Activated CD8-positive, alpha-beta memory T cell treated with anti-CD3 and anti-CD28 coated beads, Interleukin-2, amount 50 U/mL, for 24 hours (primary cell): ENCODE measurements around the gene USP48.

Experiments
- DNase-seq: peaks from one replicate; pipeline ENCODE4 v3.0.0-alpha.2; 2020; ENCODE audit errors: extremely low read depth

Gene USP48

DNA sequence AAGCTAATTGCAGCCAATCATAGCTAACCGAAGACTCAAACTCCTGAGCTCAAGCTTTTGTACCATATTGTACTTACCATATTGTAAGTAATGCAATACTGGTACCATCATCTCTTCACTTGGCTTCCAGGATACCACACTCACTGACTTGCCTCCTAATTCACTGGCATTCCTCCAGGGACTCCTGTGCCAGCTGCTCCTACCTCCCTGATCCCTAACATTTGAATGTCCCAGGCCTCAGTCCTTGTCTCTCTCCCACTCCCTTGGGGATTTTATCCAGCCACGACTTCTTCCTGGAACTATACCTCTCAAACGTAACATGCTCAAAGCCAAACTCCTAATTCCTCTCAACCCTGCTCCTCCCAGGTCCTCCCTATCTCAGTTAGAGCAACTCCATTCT lies 33.8 kb downstream of the USP48 start:
- DNase-seq: no peak

DNA sequence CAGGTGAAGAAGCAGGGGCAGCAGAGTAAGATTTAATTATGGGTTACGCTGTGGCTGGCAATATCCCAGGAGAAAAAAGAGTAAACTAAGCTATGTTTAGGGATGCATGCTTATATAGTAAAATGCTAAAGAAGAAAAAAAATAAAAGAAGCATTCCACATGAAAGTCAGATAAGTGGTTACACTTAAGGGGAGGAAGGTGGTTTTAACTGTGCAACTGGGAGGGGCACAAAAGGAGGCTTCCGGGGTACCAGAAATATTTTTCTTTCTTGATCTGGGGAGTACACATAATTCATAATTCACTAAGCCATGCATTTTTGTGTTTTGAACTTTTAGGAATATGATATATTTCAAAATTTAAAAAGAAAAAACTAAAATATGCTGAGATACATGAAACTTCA lies 39.5 kb downstream of the USP48 start:
- no peak for DNase-seq

DNA sequence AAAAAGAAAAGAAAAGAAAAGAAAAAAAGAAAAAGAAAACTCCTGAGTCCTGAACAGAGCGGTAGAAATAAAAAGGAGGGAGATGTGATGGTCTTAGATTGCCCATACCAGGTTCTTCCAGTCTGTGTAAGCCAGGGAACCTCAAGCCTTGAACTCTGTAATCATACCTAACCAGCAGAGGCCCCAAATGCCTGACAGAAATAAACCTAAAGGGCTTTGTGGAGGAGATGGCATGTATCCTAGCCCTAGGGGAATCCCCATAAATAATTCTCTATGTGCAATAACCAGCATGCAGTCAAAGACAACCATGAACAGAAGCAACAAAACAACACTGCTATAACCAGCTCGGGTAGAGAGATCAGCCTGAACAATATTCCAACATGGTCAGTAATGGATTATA lies 40.4 kb downstream of the USP48 start:
- DNase-seq: no peak

DNA sequence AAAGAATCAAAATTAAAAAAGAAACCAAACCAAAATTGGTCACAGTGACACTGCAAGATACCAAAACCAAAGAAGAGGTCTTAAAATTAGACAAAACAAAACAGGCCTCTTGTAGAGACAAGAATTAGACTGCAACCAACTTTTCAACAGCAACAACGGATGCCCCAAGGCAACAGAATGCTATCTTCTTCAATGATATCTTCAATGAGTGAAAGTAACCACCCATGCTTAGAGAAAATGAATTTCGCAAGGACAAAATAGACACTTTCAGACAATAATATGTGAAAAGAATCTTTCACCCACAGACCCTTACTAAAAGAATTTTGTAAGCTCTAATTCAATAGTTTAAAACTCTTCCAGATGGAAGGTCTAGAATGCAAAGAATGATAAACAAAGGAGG lies 41.7 kb downstream of the USP48 start:
- no peak for DNase-seq

DNA sequence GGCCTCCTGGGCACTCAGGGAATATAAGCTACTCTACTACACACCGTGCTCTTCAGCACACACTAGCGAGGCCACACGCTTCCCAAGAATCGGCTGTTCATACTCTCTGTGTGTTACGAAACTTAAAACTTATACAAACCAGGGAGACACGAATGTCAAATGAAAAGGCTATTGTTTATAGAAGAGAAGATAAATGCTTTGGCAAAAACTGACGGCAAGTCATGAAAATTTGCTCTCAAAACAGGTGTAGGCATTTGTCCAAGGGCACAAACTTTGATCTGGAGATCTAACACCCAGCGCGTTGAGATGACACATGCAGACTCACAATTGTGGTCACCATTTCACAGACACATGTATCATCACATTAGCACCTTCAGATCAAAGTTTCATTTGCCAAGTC lies 46.1 kb downstream of the USP48 start:
- DNase-seq: no peak

DNA sequence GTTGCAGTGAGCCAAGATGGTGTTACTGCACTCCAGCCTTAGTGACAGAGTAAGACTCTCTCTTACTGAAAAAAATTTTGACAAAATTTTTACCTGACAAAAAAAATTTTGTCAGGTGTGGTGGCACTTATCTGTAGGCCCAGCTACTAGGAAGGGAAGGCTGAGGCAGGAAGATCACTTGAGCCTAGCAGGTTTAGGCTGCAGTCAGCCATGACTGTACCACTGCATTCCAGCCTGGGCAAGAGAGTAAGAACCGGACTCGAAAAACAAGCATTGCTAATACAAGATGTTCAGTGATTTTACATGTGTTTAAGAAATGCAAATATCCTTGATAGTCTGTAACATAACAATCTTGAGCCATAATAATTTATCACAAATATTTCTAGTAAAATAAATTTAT lies 46.9 kb downstream of the USP48 start:
- DNase-seq: no peak

DNA sequence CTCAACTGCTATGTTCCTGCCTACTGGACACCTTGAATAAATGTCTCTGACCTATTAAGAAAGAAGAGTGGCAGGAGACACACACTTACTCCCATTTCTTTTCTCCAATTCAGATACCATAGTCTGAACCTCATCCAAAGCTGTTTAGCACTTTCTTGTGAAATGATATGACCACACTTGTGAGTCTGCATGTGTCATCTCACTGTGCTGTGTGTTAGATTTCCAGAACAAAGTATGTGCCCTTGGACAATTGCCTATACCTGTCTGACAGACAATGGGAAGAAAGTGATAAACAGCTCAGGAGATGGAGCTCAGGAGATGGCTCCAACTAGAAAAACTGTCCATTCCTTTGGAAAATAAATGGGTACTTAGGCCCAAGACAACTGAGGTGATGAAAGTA lies 48.4 kb downstream of the USP48 start:
- DNase-seq: no peak

DNA sequence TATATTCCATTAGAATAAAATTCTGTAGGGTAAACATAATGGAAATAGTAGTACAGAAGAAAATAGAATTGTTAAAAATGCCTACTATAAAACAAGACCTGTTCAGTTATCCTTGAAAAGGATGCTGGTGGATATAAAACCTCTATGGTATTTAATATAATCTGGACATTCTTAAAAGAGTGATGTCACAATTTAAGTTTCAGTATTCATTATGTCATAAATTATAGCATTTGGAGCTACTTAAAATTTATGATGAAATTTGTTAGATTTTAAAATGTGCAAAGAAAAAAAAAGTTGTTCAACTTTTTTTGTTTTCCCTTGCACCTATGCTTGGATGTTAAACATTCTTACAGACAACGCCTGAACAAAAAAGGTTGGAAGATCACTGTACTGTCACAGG lies 50.3 kb downstream of the USP48 start:
- DNase-seq: no peak

DNA sequence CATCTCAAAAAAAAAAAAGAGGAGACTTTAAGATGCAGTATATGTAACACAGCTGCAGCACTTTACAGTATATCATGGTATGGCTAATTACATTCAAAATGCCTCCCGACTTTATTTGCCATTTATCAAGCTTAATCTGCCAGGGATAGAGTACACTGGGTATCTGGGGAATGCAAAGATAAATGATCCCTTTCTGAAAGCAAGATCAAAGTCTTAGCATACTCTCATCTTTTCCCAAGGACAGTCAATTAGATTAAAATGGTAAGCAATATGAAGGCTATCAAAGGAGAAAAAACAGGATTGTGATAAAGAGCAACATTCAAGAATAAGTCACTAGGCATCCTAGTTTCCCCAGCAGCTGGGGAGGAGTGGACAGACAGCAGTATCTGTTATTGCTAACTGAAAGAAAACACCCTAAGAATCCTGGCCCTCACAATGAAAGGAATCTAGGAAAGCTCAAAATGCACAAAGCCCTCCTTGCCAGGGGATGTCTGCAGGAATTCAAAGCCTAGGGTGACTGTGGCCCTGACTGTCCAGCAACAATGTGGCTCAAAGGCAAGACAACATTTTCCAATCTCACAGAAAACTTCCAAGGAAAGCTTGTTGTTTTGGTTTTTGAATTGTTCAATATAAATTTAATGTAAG lies 57.1 kb downstream of the USP48 start:
- no peak for DNase-seq

DNA sequence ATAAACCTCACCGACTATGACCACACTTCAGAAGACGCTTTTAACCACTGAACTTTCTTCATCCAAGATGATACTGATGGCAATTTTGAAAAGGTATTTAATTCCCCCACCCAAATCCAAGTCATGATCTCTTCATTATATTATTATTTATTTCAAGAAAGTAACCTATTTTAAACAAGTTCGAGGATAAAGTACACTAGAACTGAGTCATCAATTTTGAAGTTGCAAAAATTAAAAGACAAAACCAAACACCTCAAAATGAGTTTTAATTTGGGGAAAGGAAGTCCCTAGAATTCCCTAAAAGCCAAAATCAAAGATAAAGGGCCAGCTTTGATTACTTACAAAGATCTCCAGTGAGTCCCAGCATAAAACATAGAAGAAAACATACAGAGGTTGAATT lies 58.4 kb downstream of the USP48 start:
- DNase-seq: no peak

DNA sequence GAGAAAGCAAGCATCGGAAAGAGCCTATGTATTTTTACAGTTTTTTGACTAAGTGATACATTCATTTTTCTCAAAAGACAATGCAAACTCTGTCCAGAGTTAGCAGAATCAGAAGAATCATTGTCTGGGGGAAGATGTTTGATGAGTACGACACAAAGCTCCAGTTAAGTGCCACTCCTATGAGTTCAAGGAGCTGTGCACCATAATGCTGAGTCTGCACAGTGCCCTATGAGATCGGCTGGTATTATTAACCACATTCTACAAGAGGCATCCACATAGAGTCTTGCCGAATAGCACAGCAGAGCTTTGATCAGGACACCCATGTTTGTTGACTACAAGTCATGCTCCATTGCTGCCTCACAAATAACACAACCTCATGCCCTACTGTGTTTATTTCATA lies 58.9 kb downstream of the USP48 start:
- no peak for DNase-seq

DNA sequence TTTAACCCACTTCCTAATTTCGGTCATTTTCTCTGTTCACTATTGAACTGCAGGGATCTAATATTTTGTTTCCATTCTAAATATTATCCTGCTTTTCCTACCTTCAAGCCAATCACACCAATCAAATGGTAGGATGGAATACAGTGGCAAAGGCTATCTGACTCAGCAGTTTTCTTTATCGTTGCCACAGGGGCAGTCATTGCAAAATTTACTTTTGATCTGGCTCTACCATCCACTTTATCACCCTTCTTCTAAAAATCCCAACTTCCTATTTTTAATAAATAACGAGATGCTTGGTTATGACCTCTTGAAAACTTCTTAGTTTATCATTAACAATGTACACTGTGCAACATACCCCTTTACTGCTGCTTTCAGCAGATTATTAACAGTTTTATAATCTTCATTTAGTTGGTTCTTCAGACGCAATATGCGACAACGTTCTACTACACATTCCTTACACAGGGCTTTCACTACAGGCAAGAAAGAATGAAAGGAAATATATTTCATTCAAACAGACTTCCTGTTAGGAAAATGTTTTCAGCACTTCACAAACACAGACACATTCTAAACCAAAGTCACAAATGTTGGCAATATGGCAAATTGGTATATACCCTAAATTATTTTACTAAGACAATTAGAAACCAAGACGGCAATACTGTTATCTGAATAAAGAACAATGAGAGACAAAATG lies 61.5 kb downstream of the USP48 start:
- DNase-seq: no peak

DNA sequence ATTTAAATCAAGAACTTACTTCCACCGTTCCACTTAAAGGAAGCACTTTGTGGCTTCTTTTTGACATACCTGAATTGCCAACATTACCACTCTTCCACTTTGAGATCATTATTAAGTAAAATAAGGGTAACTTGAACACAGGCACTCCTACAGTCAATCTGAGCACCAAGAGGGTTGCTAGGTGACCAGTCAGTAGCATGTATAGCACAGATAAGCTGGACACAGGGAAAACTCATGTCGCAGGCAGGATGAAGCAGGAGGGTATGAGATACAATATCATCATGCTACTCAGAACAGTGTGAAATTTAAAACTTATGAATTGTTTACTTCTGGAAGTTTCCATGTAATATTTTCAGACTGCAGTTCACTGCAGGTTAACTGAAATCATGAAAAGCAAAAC lies 66.8 kb downstream of the USP48 start:
- no peak for DNase-seq

DNA sequence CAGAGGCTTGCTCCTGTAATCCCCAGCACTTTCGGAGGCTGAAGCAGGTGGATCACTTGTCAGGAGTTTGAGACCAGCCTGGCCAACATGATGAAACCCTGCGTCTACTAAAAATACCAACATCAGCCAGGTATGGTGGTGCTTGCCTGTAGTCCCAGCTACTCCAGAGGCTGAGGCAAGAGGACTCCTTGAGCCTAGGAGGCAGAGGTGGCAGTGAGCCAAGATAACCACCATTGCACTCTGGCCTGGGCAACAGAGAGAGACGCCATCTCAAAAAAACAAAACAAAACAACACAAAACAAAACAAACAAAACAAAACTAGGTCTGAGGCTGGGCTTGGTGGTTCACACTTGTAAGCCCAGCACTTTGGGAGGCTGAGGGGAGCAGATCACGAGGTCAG lies 75.1 kb downstream of the USP48 start:
- no peak for DNase-seq

DNA sequence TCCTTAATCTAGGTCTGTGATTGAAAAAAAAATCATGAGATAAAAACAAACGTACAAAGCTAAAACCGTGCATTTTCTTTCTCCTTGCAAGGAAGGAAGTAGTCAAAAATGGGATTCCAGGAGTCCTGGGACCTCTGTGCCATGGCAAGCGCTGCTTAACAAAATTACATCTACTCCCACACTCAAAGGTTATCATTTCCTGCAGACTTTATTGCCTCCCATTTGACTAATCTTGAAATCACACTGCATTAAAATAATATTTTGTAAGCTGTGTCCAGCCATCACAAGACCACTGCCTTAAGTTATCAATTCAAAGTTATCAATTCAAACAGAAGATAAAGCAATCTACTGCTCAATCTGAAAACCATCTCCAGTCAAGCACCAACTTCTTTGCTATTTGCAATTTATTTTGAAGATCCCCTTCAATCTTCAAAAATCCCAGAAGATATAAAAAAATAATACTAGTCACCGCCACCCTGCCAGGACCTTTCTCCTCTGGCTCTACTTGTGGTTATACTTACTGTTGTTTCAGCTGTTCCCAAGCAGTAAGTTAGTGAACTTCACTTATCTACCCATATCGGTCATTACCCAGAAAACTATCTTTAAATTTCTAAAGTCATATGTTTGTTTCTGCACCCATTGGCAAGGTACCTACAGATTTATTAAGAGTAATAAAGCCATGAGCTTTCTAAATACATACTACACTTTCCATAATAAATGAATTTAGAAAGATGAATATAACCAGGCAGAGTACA lies 75.7 kb downstream of the USP48 start:
- no peak for DNase-seq

DNA sequence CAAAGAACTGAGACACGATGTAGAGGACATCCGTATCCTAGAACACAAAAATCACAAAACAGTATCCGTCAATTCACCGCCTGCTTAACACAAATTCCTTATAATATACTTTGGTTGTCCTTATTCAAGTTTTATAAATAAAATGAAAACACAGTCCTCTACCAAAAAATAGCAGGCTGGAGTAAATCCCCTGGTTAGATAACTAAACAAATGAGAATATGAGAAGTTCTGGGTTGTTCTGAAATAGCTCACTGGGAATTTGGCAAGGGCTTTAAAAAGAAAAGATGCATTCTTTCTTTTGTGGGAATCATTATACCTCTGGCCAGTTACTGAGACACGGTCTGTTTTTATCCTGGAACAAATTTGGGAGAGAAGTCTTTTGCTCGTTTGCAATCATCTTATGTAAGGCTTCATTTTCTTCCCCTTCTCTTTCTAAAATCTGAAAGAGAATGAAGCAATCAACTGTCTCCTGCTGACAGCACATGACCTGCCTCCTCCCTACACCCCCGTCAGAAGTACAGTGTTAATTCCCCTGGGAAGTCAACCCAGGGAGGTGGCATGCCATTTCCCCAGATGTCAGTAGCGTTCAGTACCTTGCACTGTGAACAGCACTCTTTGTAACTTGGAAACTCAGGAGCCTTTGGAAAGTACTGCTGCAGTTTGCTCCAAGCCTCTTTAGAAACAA lies 76.7 kb downstream of the USP48 start:
- no peak for DNase-seq

DNA sequence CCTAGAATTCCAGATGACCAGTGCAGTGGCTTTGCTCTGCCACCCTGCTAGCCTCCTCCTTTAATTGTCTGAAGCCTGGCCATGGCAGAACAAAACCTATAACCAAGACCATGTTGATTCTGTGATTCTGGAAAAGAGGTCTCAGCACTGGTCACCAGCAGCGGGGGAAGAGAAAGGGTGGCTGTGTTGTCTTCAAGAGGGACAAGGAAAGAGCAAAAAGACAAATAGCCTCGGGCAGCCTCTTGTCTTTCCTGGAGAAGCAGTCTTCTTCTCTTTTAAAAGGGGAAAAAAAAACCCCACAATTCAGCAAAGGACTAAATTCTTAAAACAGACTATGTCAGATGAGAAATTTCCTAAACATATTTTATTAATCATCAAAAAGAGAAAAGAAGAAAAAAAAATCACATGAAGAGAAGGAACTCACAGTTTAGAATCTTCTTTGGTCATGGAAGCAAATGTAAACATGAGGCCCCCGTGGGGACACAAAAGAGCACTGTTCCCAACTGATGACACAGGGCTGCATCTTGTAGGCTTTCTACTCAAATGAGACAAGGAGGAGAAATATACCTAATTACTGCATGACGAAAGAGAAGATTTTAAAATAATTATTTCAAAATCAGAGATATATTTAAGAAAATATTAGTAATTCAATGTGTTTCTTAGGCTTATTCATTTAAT lies 77.5 kb downstream of the USP48 start:
- DNase-seq: no peak

DNA sequence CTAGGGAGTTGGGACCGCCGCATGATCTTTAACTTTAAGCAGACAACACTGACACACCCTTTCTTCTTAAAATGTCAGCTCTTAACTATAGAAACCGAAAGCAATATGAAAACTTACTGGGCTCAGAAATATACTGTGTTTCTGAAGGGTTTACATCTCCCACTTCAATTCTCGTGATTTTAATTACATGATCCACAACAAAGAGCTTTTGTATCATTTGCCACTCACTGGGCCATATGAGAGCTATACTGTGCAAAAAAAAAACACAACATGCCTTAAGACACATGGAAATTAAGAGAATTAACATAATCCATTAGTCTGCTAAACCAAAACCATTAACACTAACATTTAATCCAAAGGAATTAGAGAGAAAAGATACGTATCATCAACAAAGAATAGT lies 78.8 kb downstream of the USP48 start:
- DNase-seq: no peak

DNA sequence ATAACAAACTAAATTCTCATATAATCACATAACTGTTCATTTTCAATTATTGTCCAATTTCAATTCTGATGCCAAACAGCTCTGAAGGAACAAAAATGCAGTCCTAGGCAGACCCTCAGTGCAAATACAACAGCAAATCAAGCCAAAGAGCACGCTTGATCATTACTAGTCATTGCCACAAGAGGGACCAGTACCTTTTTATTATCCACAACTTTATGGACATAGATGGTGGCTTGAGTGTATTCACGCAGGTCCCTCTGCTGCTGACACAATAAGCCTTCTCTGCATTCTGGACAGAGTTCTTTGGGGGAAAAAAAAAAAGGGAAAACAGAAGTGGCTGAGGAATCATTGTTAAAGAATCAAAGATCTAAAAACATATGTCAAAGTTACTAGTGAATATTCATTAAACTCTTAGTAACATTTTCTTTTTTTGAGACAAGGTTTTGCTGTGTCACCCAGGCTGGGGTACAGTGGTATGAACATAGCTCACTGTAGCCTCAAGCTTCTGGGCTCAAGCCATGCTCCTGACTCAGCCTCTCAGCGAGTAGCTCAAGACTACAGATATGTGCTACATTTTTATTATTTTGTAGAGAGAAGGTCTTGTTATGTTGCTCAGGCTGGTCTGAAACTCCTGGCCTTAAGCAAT lies 79.5 kb downstream of the USP48 start:
- DNase-seq: no peak

DNA sequence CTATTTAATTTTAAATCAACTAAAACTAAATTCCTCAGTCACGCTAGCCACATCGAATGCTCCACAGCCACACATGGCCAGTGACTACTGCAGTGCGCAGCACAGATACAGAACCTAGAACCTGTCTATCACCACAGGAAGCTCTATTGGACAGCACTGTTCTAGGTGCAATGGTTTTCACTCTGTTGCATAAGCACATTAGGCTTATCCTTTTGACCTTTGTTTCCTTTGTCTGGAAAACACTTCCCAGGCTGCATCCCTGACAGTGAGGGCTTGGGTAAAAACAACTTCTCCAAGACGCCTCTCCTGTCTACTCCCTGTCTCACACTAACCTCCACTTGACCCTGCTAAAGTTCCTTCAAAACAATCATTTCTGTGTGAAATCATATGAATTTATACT lies 80.2 kb downstream of the USP48 start:
- DNase-seq: no peak

DNA sequence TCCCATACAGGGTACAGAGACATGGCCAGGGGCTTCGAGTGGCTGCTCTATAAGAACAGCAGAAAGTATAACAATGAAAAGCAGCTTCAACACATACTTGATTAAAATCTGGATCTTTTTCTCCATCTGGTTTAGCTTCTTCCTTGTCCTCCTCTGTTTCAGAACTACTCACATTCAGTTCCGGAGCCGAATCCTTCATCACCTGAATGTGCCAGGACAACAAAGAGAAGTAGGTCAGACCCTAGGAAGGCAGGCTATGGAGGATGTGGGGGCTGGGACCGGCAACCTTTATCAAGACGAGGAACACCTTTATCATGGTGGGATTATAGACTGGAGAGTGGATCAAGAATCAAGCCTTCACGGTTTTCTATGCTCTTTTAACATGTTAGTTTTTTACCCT lies 81.5 kb downstream of the USP48 start:
- DNase-seq: no peak

DNA sequence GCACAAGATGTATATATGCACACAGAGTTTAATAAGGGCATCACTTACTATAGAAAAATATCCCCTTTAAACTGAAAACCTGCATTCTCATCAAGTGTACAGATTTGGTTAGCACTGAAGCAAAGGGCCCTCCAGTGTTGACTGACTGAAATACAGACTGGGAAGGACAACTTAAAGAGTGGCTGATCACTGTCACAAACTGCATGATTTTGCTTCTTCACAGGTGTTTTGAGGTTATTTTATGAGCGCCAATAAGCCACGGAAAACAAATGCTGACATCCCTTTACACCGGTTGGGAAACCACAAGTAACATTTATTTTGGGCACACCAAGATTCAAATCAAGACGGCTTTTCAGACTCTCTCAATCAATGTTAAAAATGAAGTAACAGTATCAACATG lies 82.9 kb downstream of the USP48 start:
- DNase-seq: no peak
